K562 (cell line): ENCODE data around the gene KMT2A. TPM values are rescaled to one million over a fixed set of nuclear protein-coding genes. Genes with fewer than 3 reads are reported as not detected.

ENCODE experiments used
- BRCA1 ChIP-seq, 2 experiments: fragments of 450-650 bp in 1 of 2; sonication (generic) in 1 of 2; formaldehyde crosslinking in 1 of 2; IDR thresholded peaks; 2 replicates each; pipeline versions ENCODE4 v1.5.0 to v1.6.1; 2017 to 2020; ENCODE audit warnings: mild to moderate bottlenecking in 1 of 2, missing genetic modification reagents in 1 of 2
- KDM2B ChIP-seq: fragments of 250-450 bp; sonication (Bioruptor Pico); IDR thresholded peaks from 2 replicates; pipeline ENCODE4 v1.8.0; 2021; ENCODE audit warnings: mild to moderate bottlenecking, moderate library complexity
- MBD2 ChIP-seq: sonication (generic); IDR thresholded peaks from 2 replicates; pipeline ENCODE4 v1.6.1; 2016; ENCODE audit warnings: low read depth, borderline replicate concordance
- MEF2D ChIP-seq: conservative IDR thresholded peaks from 2 replicates; pipeline ENCODE4 v1.6.1; 2016; ENCODE audit warnings: low read depth, missing genetic modification characterization, missing compliant biosample characterization
- PHF21A ChIP-seq: fragments of 450-650 bp; IDR thresholded peaks from 2 replicates; pipeline ENCODE4 v1.6.1; 2017; ENCODE audit warnings: low read depth, borderline replicate concordance
- POLR2A ChIP-seq: fragments of 450-650 bp; conservative IDR thresholded peaks from 2 replicates; pipeline ENCODE4 v1.6.1; 2016
- POLR2AphosphoS2 ChIP-seq: IDR thresholded peaks from 2 replicates; pipeline ENCODE4 v1.6.1; 2012; ENCODE audit warnings: low read length, improper control_type of control experiment
- POLR2B ChIP-seq: fragments of 450-650 bp; IDR thresholded peaks from 2 replicates; pipeline ENCODE4 v1.6.1; 2018; ENCODE audit warnings: low read depth; ENCODE audit not compliant: partially characterized antibody
- POLR2G ChIP-seq: fragments of 200-400 bp; formaldehyde crosslinking; IDR thresholded peaks from 2 replicates; pipeline ENCODE4 v1.6.1; 2017; ENCODE audit warnings: low read depth, mild to moderate bottlenecking, antibody characterized with exemption, low read length, moderate library complexity
- POLR3A ChIP-seq: IDR thresholded peaks from 2 replicates; pipeline ENCODE4 v1.6.1; 2011; ENCODE audit warnings: borderline replicate concordance, mild to moderate bottlenecking, moderate library complexity; ENCODE audit not compliant: insufficient read length, insufficient read depth; ENCODE audit errors: extremely low read depth
- PTRF ChIP-seq: fragments of 450-650 bp; IDR thresholded peaks from 2 replicates; pipeline ENCODE4 v1.6.1; 2016; ENCODE audit warnings: mild to moderate bottlenecking, missing genetic modification characterization, missing compliant biosample characterization
- RCOR1 ChIP-seq, 2 experiments: IDR thresholded peaks; 2 replicates each; pipeline ENCODE4 v1.6.1; 2012; ENCODE audit warnings: low read depth in 2 of 2, low read length in 2 of 2, borderline replicate concordance in 1 of 2, improper control_type of control experiment in 1 of 2
- RFX1 ChIP-seq: fragments of 450-650 bp; IDR thresholded peaks from 2 replicates; pipeline ENCODE4 v1.6.1; 2016; ENCODE audit warnings: mild to moderate bottlenecking, moderate library complexity
- SMAD2 ChIP-seq: fragments of 150-350 bp; IDR thresholded peaks from 2 replicates; pipeline ENCODE4 v1.6.1; 2014; ENCODE audit warnings: low read depth, mild to moderate bottlenecking, low read length
- SMAD3 ChIP-seq: fragments of 450-650 bp; formaldehyde crosslinking; conservative IDR thresholded peaks from 2 replicates; pipeline ENCODE4 v1.4.0; 2020; ENCODE audit warnings: mild to moderate bottlenecking
- TEAD1 ChIP-seq, 2 experiments: fragments of 450-650 bp in 1 of 2; sonication (generic) in 1 of 2; formaldehyde crosslinking; IDR thresholded peaks; 2 replicates each; pipeline versions ENCODE4 v1.4.0 to v1.8.0; 2020 to 2022; ENCODE audit warnings: mild to moderate bottlenecking in 2 of 2, missing genetic modification reagents in 1 of 2
- TRIM28 ChIP-seq: fragments of 450-650 bp; IDR thresholded peaks from 2 replicates; pipeline ENCODE4 v1.6.1; 2017
- XRCC4 ChIP-seq: IDR thresholded peaks from one replicate; pipeline ENCODE4 v1.6.1; 2011; ENCODE audit not compliant: insufficient read depth, insufficient read length; ENCODE audit errors: extremely low read depth
- ZBTB11 ChIP-seq, 3 experiments: fragments of 200-800 bp in 1 of 3; fragments of 250-450 bp in 1 of 3; fragments of 450-650 bp in 1 of 3; sonication (Bioruptor Pico) in 1 of 3; sonication (Bioruptor generic) in 1 of 3; formaldehyde crosslinking in 1 of 3; IDR thresholded peaks; 2 replicates each; pipeline versions ENCODE4 v1.6.1 to v1.8.0; 2016 to 2022; ENCODE audit warnings: mild to moderate bottlenecking in 2 of 3, missing genetic modification characterization in 2 of 3, missing compliant biosample characterization in 1 of 3, moderate library complexity in 1 of 3
- ZBTB43 ChIP-seq: sonication (generic); formaldehyde crosslinking; IDR thresholded peaks from 2 replicates; pipeline ENCODE4 v1.8.0; 2023; ENCODE audit warnings: mild to moderate bottlenecking, missing genetic modification reagents
- ZEB2 ChIP-seq: fragments of 450-650 bp; IDR thresholded peaks from 2 replicates; pipeline ENCODE4 v1.6.1; 2016
- ZFP36 ChIP-seq: fragments of 150-350 bp; IDR thresholded peaks from 2 replicates; pipeline ENCODE4 v1.6.1; 2018; ENCODE audit warnings: low read length, low read depth; ENCODE audit not compliant: partially characterized antibody
- ZNF696 ChIP-seq: fragments of 250-450 bp; sonication (Bioruptor Pico); conservative IDR thresholded peaks from 2 replicates; pipeline ENCODE4 v1.4.0; 2020; ENCODE audit warnings: mild to moderate bottlenecking, moderate library complexity
- polyA plus RNA-seq, 8 experiments: library from polyadenylated mRNA; depleted of rRNA in 4 of 8; stranded (reverse) in 5 of 8; unstranded in 3 of 8; fragments of >200 nt; fragmentation: Nextera tagmentation in 2 of 8; fragmentation: Illumina TruSeq in 1 of 8; extraction: Ambion mirVana in 2 of 8; extraction: Trizol in 1 of 8; gene quantifications; 2 replicates each; pipeline versions ENCODE4 v1.2.1 to v1.2.3, GENCODE V29; 2011 to 2014; ENCODE audit warnings: inconsistent platforms in 1 of 8, missing spikeins in 1 of 8
- total RNA-seq, 7 experiments: library from RNA; depleted of rRNA in 6 of 7; stranded (reverse); fragments of >200 nt in 6 of 7; fragmentation: Illumina TruSeq in 2 of 7; extraction: Trizol in 2 of 7; gene quantifications; 2 replicates each; pipeline versions ENCODE4 v1.2.1 to v1.2.3, GENCODE V29; 2011 to 2021; ENCODE audit warnings: low replicate concordance in 1 of 7
- TF ChIP-seq, protein P1 (sequence below), 2 experiments: fragments of 450-650 bp in 1 of 2; sonication (generic) in 1 of 2; formaldehyde crosslinking in 1 of 2; IDR thresholded peaks in 1 of 2; conservative IDR thresholded peaks in 1 of 2; 2 replicates each; pipeline versions ENCODE4 v1.6.1 to v1.8.1; 2016 to 2023; ENCODE audit warnings: mild to moderate bottlenecking in 2 of 2, moderate library complexity in 2 of 2, inconsistent platforms in 1 of 2, missing genetic modification reagents in 1 of 2

Gene KMT2A
- total and polyA plus RNA-seq, 9 of the 15 experiments (the other 6 are each of a cell fraction or from before 2014, with no cell fraction given) = 9.6 to 59.9 (median 32.6) TPM

DNA sequence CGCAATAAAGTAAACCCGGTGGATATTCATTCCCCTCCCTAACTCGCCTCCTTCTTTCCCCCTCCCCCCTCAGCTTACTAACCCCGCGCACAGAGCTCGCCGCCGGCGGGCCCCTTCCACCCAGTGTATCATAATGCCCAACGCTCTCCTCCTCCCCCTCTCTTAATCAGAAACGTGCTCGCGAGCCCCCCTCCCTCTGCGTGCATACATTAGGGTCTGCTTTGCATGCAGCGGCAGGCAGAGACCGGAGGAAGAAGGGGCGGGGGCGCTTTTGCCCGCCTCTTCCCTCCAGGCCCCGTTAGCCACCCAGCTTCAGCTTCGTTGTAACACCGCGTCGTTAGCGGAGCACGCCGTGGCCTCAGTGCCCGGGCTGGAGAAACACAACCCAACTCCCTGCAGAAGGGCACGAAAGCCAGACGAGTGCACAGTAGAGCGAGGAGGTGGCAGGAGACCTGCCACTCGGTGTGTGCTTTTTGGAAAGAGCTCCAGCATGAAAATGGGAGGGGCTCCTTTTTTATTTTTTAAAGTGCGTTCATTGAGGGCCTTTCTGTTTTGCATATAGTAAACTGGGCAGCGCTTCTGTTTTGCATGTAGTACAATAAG lies 901 bp upstream of the KMT2A start (continued):
- TF ChIP-seq ZBTB43 = no peak
- no peak for TF ChIP-seq XRCC4
- TF ChIP-seq BRCA1 (IDR thresholded peaks at IDR 0.05) = no peak
- TF ChIP-seq BRCA1 (CRISPR knock-in tag; IDR thresholded peaks at IDR 0.05) = no peak
- TF ChIP-seq RCOR1 (IDR thresholded peaks at IDR 0.05; ENCODE audit: borderline replicate concordance in 1 of 2, low read depth in 2 of 2, low read length in 2 of 2) = no peak
- TF ChIP-seq MEF2D (tag) = no peak
- TF ChIP-seq KDM2B (CRISPR knock-in tag) = no peak
- TF ChIP-seq MBD2 = 0 out of 2 replicates have a peak, but pooled peaks have one; percentile 24
- TF ChIP-seq TEAD1 (CRISPR knock-in tag; IDR thresholded peaks at IDR 0.05) = no peak
- no peak for TF ChIP-seq SMAD2
- no peak for TF ChIP-seq ZBTB11 (CRISPR knock-in tag; IDR thresholded peaks at IDR 0.05)
- TF ChIP-seq ZNF696 (CRISPR knock-in tag) = no peak
- peak; percentile 66; the same call in 1 of the 2 replicates for TF ChIP-seq POLR2G
- no peak for TF ChIP-seq TRIM28
- TF ChIP-seq PTRF (tag) = no peak
- TF ChIP-seq RFX1 = no peak
- TF ChIP-seq, protein P1, sequence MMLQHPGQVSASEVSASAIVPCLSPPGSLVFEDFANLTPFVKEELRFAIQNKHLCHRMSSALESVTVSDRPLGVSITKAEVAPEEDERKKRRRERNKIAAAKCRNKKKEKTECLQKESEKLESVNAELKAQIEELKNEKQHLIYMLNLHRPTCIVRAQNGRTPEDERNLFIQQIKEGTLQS (IDR thresholded peaks at IDR 0.05) = no peak
- TF ChIP-seq, protein P1 (CRISPR knock-in tag; conservative IDR thresholded peaks at IDR 0.05) = no peak
- no peak for TF ChIP-seq POLR3A
- no peak for TF ChIP-seq PHF21A
- no peak for TF ChIP-seq ZFP36
- peak; percentile 22 for TF ChIP-seq POLR2B
- TF ChIP-seq ZEB2 = no peak
- no peak for TF ChIP-seq POLR2AphosphoS2
- peak; percentile 73 for TF ChIP-seq POLR2A
- no peak for TF ChIP-seq SMAD3 (CRISPR knock-in tag)
